Dermis microvascular lymphatic vessel endothelial cell (primary cell): ENCODE data around the gene CDH23. TPM values are rescaled to one million over a fixed set of nuclear protein-coding genes. Genes with fewer than 3 reads are reported as not detected.

ENCODE experiments used
- DNase-seq, 2 donors: peaks; one replicate each; pipeline versions ENCODE4 v3.0.0 to v3.0.0-alpha.2; 2010; ENCODE audit warnings: low read depth in 2 of 2
- total RNA-seq: library from RNA; depleted of rRNA; stranded (reverse); fragments of >200 nt; gene quantifications from 2 replicates; pipeline ENCODE4 v1.2.1, GENCODE V29; 2014

CDH23 gene
- total RNA-seq, 1 donor from 2014 or later: under 0.01 TPM

- no peak for DNase-seq
Measured at GRCh38 chr10:71684356-71685173, 287.8 kb downstream of the CDH23 start.

- no peak for DNase-seq
Measured at GRCh38 chr10:71685554-71686232, 289.0 kb downstream of the CDH23 start.

GRCh38 chr10:71687077-71687476 is 290.4 kb downstream of the CDH23 start:
- DNase-seq: no peak

GRCh38 chr10:71687480-71687879 is 290.8 kb downstream of the CDH23 start:
- no peak for DNase-seq

- DNase-seq: no peak
Measured at GRCh38 chr10:71688256-71688655, 291.5 kb downstream of the CDH23 start.

GRCh38 chr10:71690094-71690720 is 293.5 kb downstream of the CDH23 start:
- no peak for DNase-seq

- no peak for DNase-seq
Measured at GRCh38 chr10:71691405-71691804, 294.7 kb downstream of the CDH23 start.

GRCh38 chr10:71692598-71693306 is 296.0 kb downstream of the CDH23 start:
- DNase-seq: peak in 1 of 2 donors; percentile 56

- DNase-seq: peak; percentile 79 to 89
Measured at GRCh38 chr10:71693377-71693776, 296.7 kb downstream of the CDH23 start.

- no peak for DNase-seq
Measured at GRCh38 chr10:71694039-71694501, 297.4 kb downstream of the CDH23 start.

GRCh38 chr10:71694567-71694968 is 297.8 kb downstream of the CDH23 start:
- DNase-seq: peak in 1 of 2 donors; percentile 19

- no peak for DNase-seq
Measured at GRCh38 chr10:71695502-71696476, 299.1 kb downstream of the CDH23 start.

GRCh38 chr10:71696628-71697326 is 300.1 kb downstream of the CDH23 start:
- peak; percentile 39 to 44 for DNase-seq

- DNase-seq: no peak
Measured at GRCh38 chr10:71697938-71698709, 301.4 kb downstream of the CDH23 start.

GRCh38 chr10:71698737-71699136 is 302.0 kb downstream of the CDH23 start:
- no peak for DNase-seq

- DNase-seq: no peak
Measured at GRCh38 chr10:71700731-71701368, 304.1 kb downstream of the CDH23 start.

- no peak for DNase-seq
Measured at GRCh38 chr10:71701496-71702132, 304.9 kb downstream of the CDH23 start.

- DNase-seq: no peak
Measured at GRCh38 chr10:71703577-71703976, 306.9 kb downstream of the CDH23 start.
